Mesothelial cell of epicardium (in vitro differentiated cells): Measurements from ENCODE around the gene CYP2R1. TPM values are rescaled to one million over a fixed set of nuclear protein-coding genes. Genes with fewer than 3 reads are reported as not detected.
A peak's percentile ranks its signal among the peaks of the same experiment; 100 is the strongest.

Source experiments
- DNase-seq, 2 experiments: peaks; one replicate each; pipeline ENCODE4 v3.0.0; 2021; ENCODE audit warnings: low spot score in 2 of 2; ENCODE audit not compliant: unreplicated experiment in 2 of 2
- H3K27ac Mint-ChIP-seq: 2 replicates; pipeline ENCODE4 v1.8.0; 2021; ENCODE audit warnings: mixed read lengths
- H3K27me3 Mint-ChIP-seq: 2 replicates; pipeline ENCODE4 v1.8.0; 2021; ENCODE audit warnings: low read depth, mixed read lengths
- H3K36me3 Mint-ChIP-seq: 2 replicates; pipeline ENCODE4 v1.8.0; 2021; ENCODE audit warnings: mixed read lengths
- H3K4me1 Mint-ChIP-seq: 2 replicates; pipeline ENCODE4 v1.8.0; 2021; ENCODE audit warnings: mixed read lengths
- H3K4me3 Mint-ChIP-seq: 2 replicates; pipeline ENCODE4 v1.8.0; 2021; ENCODE audit warnings: mild to moderate bottlenecking, moderate library complexity, mixed read lengths
- H3K9me3 Mint-ChIP-seq: 2 replicates; pipeline ENCODE4 v1.8.0; 2021; ENCODE audit warnings: mixed read lengths
- total RNA-seq: library from RNA; stranded (reverse); gene quantifications from 3 replicates; pipeline ENCODE4 v1.2.1, GENCODE V29; 2021
- TF ChIP-seq, protein P1 (sequence below): fragments of 200-600 bp; sonication (generic); IDR thresholded peaks from one replicate; pipeline ENCODE4 v1.5.0; 2021; ENCODE audit warnings: antibody characterized with exemption; ENCODE audit not compliant: unreplicated experiment

CYP2R1 gene
- total RNA-seq, 1 donor from 2014 or later, result 15.5 TPM

GRCh38 chr11:14907411-14908213, 15.6 kb upstream of the CYP2R1 start:
- peaks cover 2% of the 10 kb centered on the region for H3K27me3 Mint-ChIP-seq
- no peak overlapping the region for H3K27ac Mint-ChIP-seq
- peak; percentile 51 to 86 for DNase-seq

DNA sequence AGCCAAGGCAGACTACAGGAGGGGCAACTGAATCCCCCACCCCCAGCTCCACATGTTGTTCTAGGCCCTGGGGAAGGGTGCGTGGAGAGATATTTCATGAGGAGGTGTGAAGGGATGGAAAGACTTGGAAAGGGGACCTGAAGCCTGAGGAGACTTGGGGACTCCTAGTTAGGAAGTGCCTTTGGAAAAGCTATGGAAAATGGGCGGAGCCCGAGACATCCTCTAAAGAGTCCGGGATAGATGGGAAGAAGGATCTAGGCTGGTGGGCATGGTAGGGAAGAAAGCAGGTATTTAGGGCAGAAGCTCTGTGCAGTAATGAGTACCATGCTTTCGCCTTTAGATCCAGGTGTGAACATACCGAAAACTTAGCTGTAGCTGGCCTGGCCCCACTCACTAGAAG, 15.0 kb upstream of the CYP2R1 start:
- Mint-ChIP-seq H3K9me3 (peaks cover 3% of the 10 kb centered on the region), H3K27ac (no peak overlapping the region), H3K36me3 (no peaks in the 10 kb centered on the region), H3K4me3 (no peak overlapping the region), H3K4me1 (peaks cover 9% of the 10 kb centered on the region), H3K27me3 (no peaks in the 10 kb centered on the region)
- no peak for DNase-seq
- TF ChIP-seq, protein P1, sequence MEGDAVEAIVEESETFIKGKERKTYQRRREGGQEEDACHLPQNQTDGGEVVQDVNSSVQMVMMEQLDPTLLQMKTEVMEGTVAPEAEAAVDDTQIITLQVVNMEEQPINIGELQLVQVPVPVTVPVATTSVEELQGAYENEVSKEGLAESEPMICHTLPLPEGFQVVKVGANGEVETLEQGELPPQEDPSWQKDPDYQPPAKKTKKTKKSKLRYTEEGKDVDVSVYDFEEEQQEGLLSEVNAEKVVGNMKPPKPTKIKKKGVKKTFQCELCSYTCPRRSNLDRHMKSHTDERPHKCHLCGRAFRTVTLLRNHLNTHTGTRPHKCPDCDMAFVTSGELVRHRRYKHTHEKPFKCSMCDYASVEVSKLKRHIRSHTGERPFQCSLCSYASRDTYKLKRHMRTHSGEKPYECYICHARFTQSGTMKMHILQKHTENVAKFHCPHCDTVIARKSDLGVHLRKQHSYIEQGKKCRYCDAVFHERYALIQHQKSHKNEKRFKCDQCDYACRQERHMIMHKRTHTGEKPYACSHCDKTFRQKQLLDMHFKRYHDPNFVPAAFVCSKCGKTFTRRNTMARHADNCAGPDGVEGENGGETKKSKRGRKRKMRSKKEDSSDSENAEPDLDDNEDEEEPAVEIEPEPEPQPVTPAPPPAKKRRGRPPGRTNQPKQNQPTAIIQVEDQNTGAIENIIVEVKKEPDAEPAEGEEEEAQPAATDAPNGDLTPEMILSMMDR, result no peak

More at GRCh38 chr11:14907411-14908213, 15.6 kb upstream of the CYP2R1 start:
- TF ChIP-seq, protein P1, result peak; percentile 79
- no peaks in the 10 kb centered on the region for H3K36me3 Mint-ChIP-seq
- H3K4me1 Mint-ChIP-seq, result peaks cover 9% of the 10 kb centered on the region
- no peak overlapping the region for H3K4me3 Mint-ChIP-seq
- peaks cover 3% of the 10 kb centered on the region for H3K9me3 Mint-ChIP-seq

- no peak for DNase-seq
- H3K4me1 Mint-ChIP-seq, result peaks cover 9% of the 10 kb centered on the region
- no peak overlapping the region for H3K27ac Mint-ChIP-seq
- TF ChIP-seq, protein P1, result no peak
- no peaks in the 10 kb centered on the region for H3K36me3 Mint-ChIP-seq
- H3K9me3 Mint-ChIP-seq, result peaks cover 3% of the 10 kb centered on the region
- no peaks in the 10 kb centered on the region for H3K27me3 Mint-ChIP-seq
- no peak overlapping the region for H3K4me3 Mint-ChIP-seq
Observed at GRCh38 chr11:14906578-14906977, 14.5 kb upstream of the CYP2R1 start.

GRCh38 chr11:14905104-14906033, 13.3 kb upstream of the CYP2R1 start:
- Mint-ChIP-seq H3K9me3 (peaks cover 3% of the 10 kb centered on the region), H3K4me1 (peaks cover 9% of the 10 kb centered on the region), H3K27me3 (no peaks in the 10 kb centered on the region), H3K4me3 (no peak overlapping the region), H3K36me3 (no peaks in the 10 kb centered on the region), H3K27ac (no peak overlapping the region)
- TF ChIP-seq, protein P1, result no peak
- DNase-seq, result no peak

DNA sequence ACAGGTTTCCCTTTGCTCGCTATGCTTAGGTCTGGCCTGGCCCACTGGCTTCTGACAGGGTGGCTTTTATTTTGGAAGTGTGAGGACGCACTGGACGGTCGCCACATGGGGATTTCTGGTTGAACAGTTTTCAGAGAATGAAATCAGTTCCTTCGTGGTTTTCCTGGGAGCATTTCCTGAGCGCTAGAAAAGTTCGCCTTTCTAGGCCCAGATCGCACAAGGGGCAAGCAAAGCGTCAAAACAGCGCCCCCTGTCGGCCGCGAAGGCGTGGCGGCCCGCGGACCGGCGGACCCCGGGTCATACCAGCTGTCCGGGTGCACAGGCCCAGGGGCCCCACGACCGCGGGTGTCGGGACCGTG, 12.7 kb upstream of the CYP2R1 start:
- no peak overlapping the region for H3K4me3 Mint-ChIP-seq
- peaks cover 3% of the 10 kb centered on the region for H3K9me3 Mint-ChIP-seq
- H3K27me3 Mint-ChIP-seq, result no peaks in the 10 kb centered on the region
- DNase-seq, result no peak
- no peak overlapping the region for H3K27ac Mint-ChIP-seq
- no peaks in the 10 kb centered on the region for H3K36me3 Mint-ChIP-seq
- TF ChIP-seq, protein P1, result peak; percentile 75
- peaks cover 11% of the 10 kb centered on the region for H3K4me1 Mint-ChIP-seq
